ENCODE measurements around the gene IQGAP2.

DNA sequence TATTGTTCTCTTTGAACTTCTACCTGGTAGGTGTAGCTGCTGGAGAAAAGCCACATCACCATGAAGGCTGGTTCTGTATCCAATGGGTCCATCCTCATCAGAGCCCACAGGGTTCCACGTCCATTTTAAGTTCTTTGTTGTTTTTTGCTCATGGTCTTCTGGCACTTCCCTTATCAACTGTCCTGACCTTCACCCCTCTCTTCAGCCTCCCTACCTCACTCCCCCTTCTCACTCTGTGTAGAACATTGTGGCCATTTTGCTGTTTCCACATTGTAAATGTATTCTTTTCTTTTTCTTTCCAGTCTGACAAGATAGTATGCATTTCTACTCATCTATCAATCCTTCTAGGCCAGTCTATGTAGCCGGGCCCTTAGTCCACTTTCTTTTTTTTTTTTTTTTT lies 264.4 kb downstream of the IQGAP2 start:
- TF ChIP-seq, protein P1, sequence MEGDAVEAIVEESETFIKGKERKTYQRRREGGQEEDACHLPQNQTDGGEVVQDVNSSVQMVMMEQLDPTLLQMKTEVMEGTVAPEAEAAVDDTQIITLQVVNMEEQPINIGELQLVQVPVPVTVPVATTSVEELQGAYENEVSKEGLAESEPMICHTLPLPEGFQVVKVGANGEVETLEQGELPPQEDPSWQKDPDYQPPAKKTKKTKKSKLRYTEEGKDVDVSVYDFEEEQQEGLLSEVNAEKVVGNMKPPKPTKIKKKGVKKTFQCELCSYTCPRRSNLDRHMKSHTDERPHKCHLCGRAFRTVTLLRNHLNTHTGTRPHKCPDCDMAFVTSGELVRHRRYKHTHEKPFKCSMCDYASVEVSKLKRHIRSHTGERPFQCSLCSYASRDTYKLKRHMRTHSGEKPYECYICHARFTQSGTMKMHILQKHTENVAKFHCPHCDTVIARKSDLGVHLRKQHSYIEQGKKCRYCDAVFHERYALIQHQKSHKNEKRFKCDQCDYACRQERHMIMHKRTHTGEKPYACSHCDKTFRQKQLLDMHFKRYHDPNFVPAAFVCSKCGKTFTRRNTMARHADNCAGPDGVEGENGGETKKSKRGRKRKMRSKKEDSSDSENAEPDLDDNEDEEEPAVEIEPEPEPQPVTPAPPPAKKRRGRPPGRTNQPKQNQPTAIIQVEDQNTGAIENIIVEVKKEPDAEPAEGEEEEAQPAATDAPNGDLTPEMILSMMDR (conservative IDR thresholded peaks at IDR 0.05; ENCODE audit: low read length): no peak
- TF ChIP-seq EZH2phosphoT487 (IDR thresholded peaks at IDR 0.05; ENCODE audit: borderline replicate concordance): no peak
